Measurements from ENCODE around the gene SLC7A14.

DNA sequence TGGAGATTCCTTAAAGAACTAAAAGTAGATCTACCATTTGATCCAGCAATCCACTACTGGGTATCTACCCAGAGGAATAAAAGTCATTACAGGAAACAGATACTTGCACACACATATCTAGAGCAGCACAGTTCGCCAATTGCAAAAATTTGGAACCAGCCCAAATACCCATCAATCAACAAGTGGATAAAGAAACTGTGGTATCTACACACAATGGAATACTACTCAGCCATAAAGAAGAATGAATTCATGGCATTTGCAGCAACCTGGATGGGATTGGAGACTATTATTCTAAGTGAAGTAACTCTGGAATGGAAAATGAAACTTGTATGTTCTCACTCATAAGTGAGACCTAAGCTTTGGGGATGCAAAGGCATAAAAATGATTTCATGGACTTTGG is 23.8 kb downstream of the SLC7A14 start:
- TF ChIP-seq, protein P1, sequence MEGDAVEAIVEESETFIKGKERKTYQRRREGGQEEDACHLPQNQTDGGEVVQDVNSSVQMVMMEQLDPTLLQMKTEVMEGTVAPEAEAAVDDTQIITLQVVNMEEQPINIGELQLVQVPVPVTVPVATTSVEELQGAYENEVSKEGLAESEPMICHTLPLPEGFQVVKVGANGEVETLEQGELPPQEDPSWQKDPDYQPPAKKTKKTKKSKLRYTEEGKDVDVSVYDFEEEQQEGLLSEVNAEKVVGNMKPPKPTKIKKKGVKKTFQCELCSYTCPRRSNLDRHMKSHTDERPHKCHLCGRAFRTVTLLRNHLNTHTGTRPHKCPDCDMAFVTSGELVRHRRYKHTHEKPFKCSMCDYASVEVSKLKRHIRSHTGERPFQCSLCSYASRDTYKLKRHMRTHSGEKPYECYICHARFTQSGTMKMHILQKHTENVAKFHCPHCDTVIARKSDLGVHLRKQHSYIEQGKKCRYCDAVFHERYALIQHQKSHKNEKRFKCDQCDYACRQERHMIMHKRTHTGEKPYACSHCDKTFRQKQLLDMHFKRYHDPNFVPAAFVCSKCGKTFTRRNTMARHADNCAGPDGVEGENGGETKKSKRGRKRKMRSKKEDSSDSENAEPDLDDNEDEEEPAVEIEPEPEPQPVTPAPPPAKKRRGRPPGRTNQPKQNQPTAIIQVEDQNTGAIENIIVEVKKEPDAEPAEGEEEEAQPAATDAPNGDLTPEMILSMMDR (conservative IDR thresholded peaks at IDR 0.05; ENCODE audit: low read length) = no peak
- TF ChIP-seq EZH2phosphoT487 (IDR thresholded peaks at IDR 0.05; ENCODE audit: borderline replicate concordance, low read depth, low read length) = no peak
